HG03442 (cell line): ENCODE data around the gene FXYD1.

Source experiments
- ATAC-seq: cut with Tn5 transposase; IDR thresholded peaks from one replicate; pipeline ENCODE4 v1.9.1; 2021; ENCODE audit warnings: mild to moderate bottlenecking, moderate library complexity; ENCODE audit not compliant: unreplicated experiment

FXYD1 gene

GRCh38 chr19:35106898-35107541 is 31.6 kb upstream of the FXYD1 start:
- ATAC-seq, result no peak

GRCh38 chr19:35107545-35107944 is 31.1 kb upstream of the FXYD1 start:
- ATAC-seq, result no peak

- no peak for ATAC-seq
These were observed 29.9 kb upstream of the FXYD1 start for GRCh38 chr19:35108730-35109129.

- no peak for ATAC-seq
These were observed 29.1 kb upstream of the FXYD1 start for GRCh38 chr19:35109395-35110112.

- no peak for ATAC-seq
These were observed 27.6 kb upstream of the FXYD1 start for GRCh38 chr19:35110974-35111373.

- no peak for ATAC-seq
These were observed 25.5 kb upstream of the FXYD1 start for GRCh38 chr19:35112995-35113688.

GRCh38 chr19:35114353-35115176 is 24.1 kb upstream of the FXYD1 start:
- ATAC-seq, result no peak

GRCh38 chr19:35115177-35115951 is 23.3 kb upstream of the FXYD1 start, which contains the start of gene FXYD3:
Gene FXYD3 (plus strand): TSS chr19:35115823. CDS start chr19:35119377, 3,554 bp downstream.
- ATAC-seq, result no peak

- no peak for ATAC-seq
These were observed 22.4 kb upstream of the FXYD1 start for GRCh38 chr19:35116072-35116801.

GRCh38 chr19:35117116-35117515 is 21.5 kb upstream of the FXYD1 start:
- no peak for ATAC-seq

GRCh38 chr19:35117799-35118198 is 20.8 kb upstream of the FXYD1 start:
- no peak for ATAC-seq

- no peak for ATAC-seq
These were observed 20.2 kb upstream of the FXYD1 start for GRCh38 chr19:35118268-35119020.

- ATAC-seq, result no peak
These were observed 19.5 kb upstream of the FXYD1 start for GRCh38 chr19:35119091-35119490.

- no peak for ATAC-seq
These were observed 19.0 kb upstream of the FXYD1 start for GRCh38 chr19:35119578-35120155.

- ATAC-seq, result no peak
These were observed 18.1 kb upstream of the FXYD1 start for GRCh38 chr19:35120492-35120891.

GRCh38 chr19:35120898-35121297 is 17.7 kb upstream of the FXYD1 start:
- ATAC-seq, result no peak

- no peak for ATAC-seq
These were observed 15.7 kb upstream of the FXYD1 start for GRCh38 chr19:35122687-35123551.

- no peak for ATAC-seq
These were observed 15.1 kb upstream of the FXYD1 start for GRCh38 chr19:35123573-35123972.
